ENCODE results near the gene ENPP7. TPM values are rescaled to one million over a fixed set of nuclear protein-coding genes. Genes with fewer than 3 reads are reported as not detected.

The ENPP7 gene
- total RNA-seq, 1 donor from 2014 or later, result not detected

- Mint-ChIP-seq H3K36me3 (ENCODE audit: low read depth) (peaks cover 6% of the 10 kb centered on the region), H3K4me3 (peak overlapping the region; percentile 82), H3K4me1 (peaks cover 58% of the 10 kb centered on the region), H3K27me3 (ENCODE audit: low read depth) (peaks cover 9% of the 10 kb centered on the region), H3K9me3 (no peaks in the 10 kb centered on the region), H3K27ac (ENCODE audit: unreplicated experiment) (peak overlapping the region; percentile 76)
- peak; percentile 35 for TF ChIP-seq CTCF (conservative IDR thresholded peaks at IDR 0.05)
- no peak for DNase-seq (ENCODE audit: low read depth, low spot score)
Measured at GRCh38 chr17:79776376-79777119, 45.8 kb downstream of the ENPP7 start.

GRCh38 chr17:79777120-79777893 is 46.6 kb downstream of the ENPP7 start:
- peak overlapping the region; percentile 82 for H3K4me3 Mint-ChIP-seq

GRCh38 chr17:79777894-79778503 is 47.3 kb downstream of the ENPP7 start, which contains the start of gene CBX2:
CBX2 (plus strand) TSS chr17:79778148; CDS start chr17:79778236, 88 bp downstream.
- H3K27me3 Mint-ChIP-seq (ENCODE audit: low read depth), result peaks cover 7% of the 10 kb centered on the region
- H3K4me3 Mint-ChIP-seq, result peak within 1 kb of the TSS; percentile 94
- peak within 1 kb of the TSS; percentile 76 for H3K27ac Mint-ChIP-seq (ENCODE audit: unreplicated experiment)
- H3K4me1 Mint-ChIP-seq, result peaks cover 64% of the 10 kb centered on the region
- DNase-seq (ENCODE audit: low read depth, low spot score), result peak; percentile 76
- H3K9me3 Mint-ChIP-seq, result no peaks in the 10 kb centered on the region
- peaks cover 6% of the 10 kb centered on the region for H3K36me3 Mint-ChIP-seq (ENCODE audit: low read depth)
- TF ChIP-seq CTCF (conservative IDR thresholded peaks at IDR 0.05), result no peak

More at GRCh38 chr17:79777120-79777893, 46.6 kb downstream of the ENPP7 start:
- no peaks in the 10 kb centered on the region for H3K9me3 Mint-ChIP-seq
- peaks cover 58% of the 10 kb centered on the region for H3K4me1 Mint-ChIP-seq
- H3K27ac Mint-ChIP-seq (ENCODE audit: unreplicated experiment), result peak overlapping the region; percentile 76
- H3K36me3 Mint-ChIP-seq (ENCODE audit: low read depth), result peaks cover 6% of the 10 kb centered on the region
- peak; percentile 64 for DNase-seq (ENCODE audit: low read depth, low spot score)
- peak; percentile 55 for TF ChIP-seq CTCF (conservative IDR thresholded peaks at IDR 0.05)
- H3K27me3 Mint-ChIP-seq (ENCODE audit: low read depth), result peaks cover 9% of the 10 kb centered on the region

- Mint-ChIP-seq H3K9me3 (no peaks in the 10 kb centered on the region), H3K4me3 (peak overlapping the region; percentile 94), H3K4me1 (peaks cover 64% of the 10 kb centered on the region), H3K27ac (ENCODE audit: unreplicated experiment) (peak overlapping the region; percentile 5), H3K36me3 (ENCODE audit: low read depth) (peaks cover 6% of the 10 kb centered on the region), H3K27me3 (ENCODE audit: low read depth) (peaks cover 5% of the 10 kb centered on the region)
- DNase-seq (ENCODE audit: low read depth, low spot score), result no peak
- no peak for TF ChIP-seq CTCF (conservative IDR thresholded peaks at IDR 0.05)
Measured at GRCh38 chr17:79778504-79779083, 47.9 kb downstream of the ENPP7 start.

GRCh38 chr17:79779084-79779529 is 48.4 kb downstream of the ENPP7 start:
- Mint-ChIP-seq H3K27me3 (ENCODE audit: low read depth) (peaks cover 5% of the 10 kb centered on the region), H3K4me3 (peak overlapping the region; percentile 94), H3K9me3 (no peaks in the 10 kb centered on the region), H3K36me3 (ENCODE audit: low read depth) (peaks cover 6% of the 10 kb centered on the region), H3K4me1 (peaks cover 60% of the 10 kb centered on the region), H3K27ac (ENCODE audit: unreplicated experiment) (peak overlapping the region; percentile 5)
- TF ChIP-seq CTCF (conservative IDR thresholded peaks at IDR 0.05), result no peak
- no peak for DNase-seq (ENCODE audit: low read depth, low spot score)
